Measurements from ENCODE around the gene SLC44A4.
"Not testable (repeated sequence)": the region's sequence is repeated elsewhere in the genome, so short reads cannot be mapped to it uniquely, and the experiment has no call there.

- TF ChIP-seq CTCF, POLR2A (IDR thresholded peaks at IDR 0.05): not testable (repeated sequence)
These were observed 30.5 kb upstream of the SLC44A4 start for GRCh38 chr6:31909298-31909697.
